Measurements from ENCODE around the gene OSBPL3.
A peak's percentile ranks its signal among the peaks of the same experiment; 100 is the strongest.

The OSBPL3 gene

DNA sequence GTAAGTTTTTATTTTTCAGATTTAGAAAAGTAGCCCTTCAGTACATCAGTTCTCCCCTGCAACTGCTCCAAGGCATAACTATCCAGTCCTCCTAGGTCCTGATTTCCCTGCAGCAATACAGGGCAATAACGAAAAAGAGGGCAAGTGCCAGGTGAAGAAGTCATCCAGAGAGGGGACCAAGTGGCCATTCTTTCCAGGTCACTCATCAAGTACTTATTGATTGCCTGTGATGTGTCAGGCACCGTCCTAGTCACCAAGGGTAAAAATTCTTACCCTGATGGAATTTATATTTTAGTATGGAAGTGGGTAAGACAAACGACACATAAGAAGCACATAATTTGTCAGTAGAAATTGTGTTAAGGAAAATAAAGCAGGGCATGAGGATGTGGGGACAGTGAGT lies 155.6 kb downstream of the OSBPL3 start:
- CTCF ChIA-PET = interaction anchor here (2.3 kb wide), 1 partner anchor 269 kb away, joined by 4 read pairs; no protein-coding TSS in a partner anchor

DNA sequence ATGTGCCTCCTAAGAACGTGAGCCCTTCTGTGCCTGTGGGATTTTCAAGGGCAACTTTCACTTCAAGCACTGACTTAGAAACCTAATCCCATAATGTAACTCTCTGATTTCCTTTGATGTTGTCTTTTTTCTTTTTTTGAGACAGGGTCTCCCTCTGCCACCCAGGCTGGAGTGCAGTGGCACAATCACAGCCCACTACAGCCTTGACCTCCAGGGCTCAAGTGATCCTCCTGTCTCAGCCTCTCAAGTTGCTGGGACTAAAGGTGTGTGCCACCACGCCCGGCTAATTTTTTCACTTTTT lies 158.3 kb downstream of the OSBPL3 start:
- ChIA-PET CTCF (interaction anchor here (0.6 to 3.6 kb wide), 4 partner anchors 29 to 272 kb away, joined by 3 to 17 read pairs (median 10); partner anchors contain the start of gene OSBPL3), POLR2A (ENCODE audit: low non-redundant PET) (no interaction called here)
- TF ChIP-seq, protein P1, sequence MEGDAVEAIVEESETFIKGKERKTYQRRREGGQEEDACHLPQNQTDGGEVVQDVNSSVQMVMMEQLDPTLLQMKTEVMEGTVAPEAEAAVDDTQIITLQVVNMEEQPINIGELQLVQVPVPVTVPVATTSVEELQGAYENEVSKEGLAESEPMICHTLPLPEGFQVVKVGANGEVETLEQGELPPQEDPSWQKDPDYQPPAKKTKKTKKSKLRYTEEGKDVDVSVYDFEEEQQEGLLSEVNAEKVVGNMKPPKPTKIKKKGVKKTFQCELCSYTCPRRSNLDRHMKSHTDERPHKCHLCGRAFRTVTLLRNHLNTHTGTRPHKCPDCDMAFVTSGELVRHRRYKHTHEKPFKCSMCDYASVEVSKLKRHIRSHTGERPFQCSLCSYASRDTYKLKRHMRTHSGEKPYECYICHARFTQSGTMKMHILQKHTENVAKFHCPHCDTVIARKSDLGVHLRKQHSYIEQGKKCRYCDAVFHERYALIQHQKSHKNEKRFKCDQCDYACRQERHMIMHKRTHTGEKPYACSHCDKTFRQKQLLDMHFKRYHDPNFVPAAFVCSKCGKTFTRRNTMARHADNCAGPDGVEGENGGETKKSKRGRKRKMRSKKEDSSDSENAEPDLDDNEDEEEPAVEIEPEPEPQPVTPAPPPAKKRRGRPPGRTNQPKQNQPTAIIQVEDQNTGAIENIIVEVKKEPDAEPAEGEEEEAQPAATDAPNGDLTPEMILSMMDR (conservative IDR thresholded peaks at IDR 0.05; ENCODE audit: low read depth) = no peak
- no peak for DNase-seq (ENCODE audit: low spot score)
- peak overlapping the region; percentile 99 for H3K27ac ChIP-seq

More for the DNA sequence above, 155.6 kb downstream of the OSBPL3 start:
- TF ChIP-seq, protein P1 (conservative IDR thresholded peaks at IDR 0.05; ENCODE audit: low read depth) = no peak
- no peak for DNase-seq (ENCODE audit: low spot score)
- POLR2A ChIA-PET (ENCODE audit: low non-redundant PET) = no interaction called here
- H3K27ac ChIP-seq = peak overlapping the region; percentile 69

DNA sequence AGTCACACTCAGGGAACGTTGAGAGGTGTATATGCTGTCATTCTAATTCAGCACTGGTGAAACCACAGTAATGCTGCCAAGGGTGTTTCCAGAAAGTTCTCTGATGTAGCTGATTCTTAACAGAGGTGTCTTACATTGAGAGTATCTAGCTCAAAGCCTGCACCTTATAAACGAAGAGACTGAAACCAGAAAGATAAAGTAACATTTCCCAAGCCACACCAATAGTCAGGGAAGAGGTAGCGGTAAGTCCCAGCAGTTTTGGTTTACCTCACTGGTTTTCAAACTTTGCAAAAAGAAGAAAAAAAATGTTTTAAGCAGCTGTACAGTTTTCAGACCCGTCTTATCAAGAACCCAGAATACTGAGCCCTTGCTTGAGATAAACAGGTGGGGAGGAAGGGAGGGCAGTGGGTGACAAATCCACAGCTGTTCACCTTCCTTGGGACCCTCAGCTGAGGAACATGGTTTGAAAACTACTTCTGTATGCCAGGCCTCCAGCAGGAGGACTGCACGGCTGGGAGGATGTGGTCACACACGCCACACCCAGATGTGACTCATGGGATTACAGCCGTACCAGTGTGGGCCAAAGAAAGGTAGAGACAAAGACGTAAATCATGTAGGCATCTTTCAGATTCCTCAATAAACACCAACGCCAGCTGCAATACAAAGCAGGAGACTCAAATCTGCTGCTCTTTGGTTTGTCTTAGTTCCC lies 158.8 kb downstream of the OSBPL3 start:
- POLR2A ChIA-PET (ENCODE audit: low non-redundant PET) = interaction anchor here (0.7 to 1.6 kb wide), 2 partner anchors 158 to 160 kb away, joined by 3 to 5 read pairs; no protein-coding TSS in a partner anchor
- TF ChIP-seq, protein P1 (conservative IDR thresholded peaks at IDR 0.05; ENCODE audit: low read depth) = no peak
- peak; percentile 98 for DNase-seq (ENCODE audit: low spot score)
- H3K27ac ChIP-seq = peak overlapping the region; percentile 99
- CTCF ChIA-PET = interaction anchor here (0.6 to 3.6 kb wide), 8 partner anchors 9 to 273 kb away, joined by 3 to 17 read pairs (median 5); partner anchors contain the start of gene OSBPL3

DNA sequence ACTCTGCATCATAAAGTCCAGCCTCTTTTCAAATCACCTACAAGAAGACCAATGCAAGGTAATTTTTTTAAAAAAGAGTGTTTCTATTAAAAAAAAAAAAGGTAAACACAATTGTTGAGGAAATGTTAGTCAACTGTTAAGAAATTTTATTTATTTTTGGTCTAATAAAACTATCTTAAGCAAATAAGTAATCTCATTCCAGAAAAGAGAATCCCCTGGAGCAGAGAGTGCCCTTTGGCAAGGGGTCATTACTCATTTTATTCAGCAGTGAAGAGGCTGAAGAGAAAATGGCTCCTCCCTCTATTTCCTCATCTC lies 159.3 kb downstream of the OSBPL3 start:
- DNase-seq (ENCODE audit: low spot score) = peak; percentile 92
- H3K27ac ChIP-seq = peak overlapping the region; percentile 99
- ChIA-PET CTCF (interaction anchor here (0.6 to 3.6 kb wide), 9 partner anchors 9 to 273 kb away, joined by 3 to 17 read pairs (median 6); partner anchors contain the start of gene OSBPL3), POLR2A (ENCODE audit: low non-redundant PET) (interaction anchor here (0.7 to 1.6 kb wide), 2 partner anchors 158 to 160 kb away, joined by 3 to 5 read pairs; no protein-coding TSS in a partner anchor)
- TF ChIP-seq, protein P1 (conservative IDR thresholded peaks at IDR 0.05; ENCODE audit: low read depth) = no peak

DNA sequence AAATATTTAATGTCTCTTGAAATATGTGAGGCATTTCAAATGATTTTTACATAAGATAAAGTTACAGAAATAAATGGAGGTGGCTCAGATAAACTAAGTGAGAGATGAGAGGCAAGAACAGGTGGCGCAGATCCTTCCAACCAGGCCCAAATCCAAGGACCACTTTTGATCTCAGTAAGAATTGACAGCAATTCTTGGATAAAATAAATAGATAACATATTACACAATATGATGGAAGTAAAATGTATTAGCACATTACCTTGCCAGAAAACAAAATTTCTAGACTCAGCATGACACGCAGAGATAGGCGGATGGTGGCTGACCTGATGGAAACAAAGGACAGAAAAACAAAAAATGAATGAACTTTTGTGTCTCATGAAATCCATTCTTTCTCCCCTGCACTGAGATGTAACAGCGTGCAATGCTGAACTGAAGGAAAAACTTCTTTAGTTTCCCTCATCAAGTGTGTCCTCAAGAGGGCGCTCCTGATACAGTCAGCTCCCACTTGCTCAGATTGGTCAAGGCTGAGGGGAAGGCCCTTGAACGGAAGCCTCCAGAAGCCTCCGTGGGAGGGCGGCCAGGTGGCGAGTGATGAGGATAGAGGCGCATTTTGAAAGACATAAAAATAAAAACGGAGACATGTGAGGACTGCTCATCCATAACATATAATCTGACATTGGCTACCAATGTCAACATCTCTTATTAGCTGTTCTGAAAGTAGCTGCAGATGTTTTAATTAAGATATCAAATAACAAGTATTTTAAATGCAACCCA lies 159.9 kb downstream of the OSBPL3 start:
- peak; percentile 80 for DNase-seq (ENCODE audit: low spot score)
- ChIA-PET POLR2A (ENCODE audit: low non-redundant PET) (interaction anchor here (1.6 kb wide), 1 partner anchor 161 kb away, joined by 5 read pairs; no protein-coding TSS in a partner anchor), CTCF (interaction anchor here (0.6 to 3.6 kb wide), 8 partner anchors 8 to 274 kb away, joined by 3 to 17 read pairs (median 6); partner anchors contain the start of gene OSBPL3)
- peak overlapping the region; percentile 83 for H3K27ac ChIP-seq
- TF ChIP-seq, protein P1 (conservative IDR thresholded peaks at IDR 0.05; ENCODE audit: low read depth) = peak; percentile 95

DNA sequence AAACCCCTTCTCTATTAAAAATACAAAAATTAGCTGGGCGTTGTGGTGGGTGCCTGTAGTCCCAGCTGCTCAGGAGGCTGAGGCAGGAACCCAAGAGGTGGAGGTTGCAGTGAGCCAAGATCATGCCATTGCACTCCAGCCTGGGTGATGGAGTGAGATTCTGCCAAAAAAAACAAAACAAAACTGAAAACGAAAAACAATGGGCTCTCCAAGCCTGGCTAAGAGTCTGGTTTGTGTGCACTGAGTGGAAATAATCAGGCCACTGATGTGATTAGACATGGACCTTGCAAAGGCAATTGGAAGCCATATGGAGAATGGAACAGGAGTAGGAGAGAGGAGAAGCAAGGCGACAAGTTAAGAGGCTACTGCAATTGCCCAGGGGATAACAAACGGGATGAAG lies 162.6 kb downstream of the OSBPL3 start:
- ChIA-PET CTCF (interaction anchor here (0.6 kb wide), 1 partner anchor 184 kb away, joined by 3 read pairs; no protein-coding TSS in a partner anchor), POLR2A (ENCODE audit: low non-redundant PET) (no interaction called here)
- TF ChIP-seq, protein P1 (conservative IDR thresholded peaks at IDR 0.05; ENCODE audit: low read depth) = no peak
- DNase-seq (ENCODE audit: low spot score) = no peak
- H3K27ac ChIP-seq = no peak overlapping the region

All from RWPE1 (cell line).